ENCODE data around the gene ATP5MG. TPM values are rescaled to one million over a fixed set of nuclear protein-coding genes. Genes with fewer than 3 reads are reported as not detected.

Gene ATP5MG
- total RNA-seq, 1 experiment from 2014 or later: 205 TPM

GRCh38 chr11:118412921-118413320 is 11.5 kb downstream of the ATP5MG start:
- no peaks in the 10 kb centered on the region for H3K9me3 ChIP-seq (ENCODE audit: control insufficient read depth in 1 of 2, insufficient read depth in 1 of 2, low read depth in 1 of 2, low read length in 2 of 2)
- TF ChIP-seq MAX (IDR thresholded peaks at IDR 0.05) (no peak), FOSL1 (IDR thresholded peaks at IDR 0.05; ENCODE audit: low read depth) (no peak), POLR2A (IDR thresholded peaks at IDR 0.05; ENCODE audit: borderline replicate concordance, extremely low read depth, insufficient read depth, insufficient read length) (no peak), CEBPB (IDR thresholded peaks at IDR 0.05; ENCODE audit: low read depth) (no peak), POLR2AphosphoS5 (IDR thresholded peaks at IDR 0.05; ENCODE audit: low read depth, low read length) (no peak), SP1 (IDR thresholded peaks at IDR 0.05; ENCODE audit: low read depth) (no peak), EZH2 (IDR thresholded peaks at IDR 0.05) (no peak), TCF7L2 (IDR thresholded peaks at IDR 0.05; ENCODE audit: borderline replicate concordance, extremely low read depth, insufficient read depth, insufficient read length) (no peak), SIN3A (IDR thresholded peaks at IDR 0.05; ENCODE audit: low read depth) (no peak), CBX3 (IDR thresholded peaks at IDR 0.05; ENCODE audit: low read depth) (no peak), ZBTB33 (IDR thresholded peaks at IDR 0.05; ENCODE audit: extremely low read depth, insufficient replicate concordance, low read length) (no peak), ATF3 (IDR thresholded peaks at IDR 0.05) (no peak), ELF1 (IDR thresholded peaks at IDR 0.05; ENCODE audit: borderline replicate concordance, low read depth) (no peak)
- POLR2A ChIA-PET: no interaction called here
- RAD21 ChIA-PET (ENCODE audit: low non-redundant PET in 1 of 2, low total read pairs in 2 of 2, uncharacterized antibody in 2 of 2, unreplicated experiment in 2 of 2): no interaction called here
- peaks cover 9% of the 10 kb centered on the region; the same call in 1 of the 2 replicates for H4K20me1 ChIP-seq (ENCODE audit: insufficient read depth)
- no peak overlapping the region for H3K27ac ChIP-seq (ENCODE audit: low read depth, low read length)
- CTCF ChIA-PET: no interaction called here
- BruUV-seq (replicated peaks): no TSS peak
- no peaks in the 10 kb centered on the region for H3K9me2 ChIP-seq (ENCODE audit: insufficient read depth)
- peaks cover 15% of the 10 kb centered on the region for H3K79me2 ChIP-seq (ENCODE audit: insufficient read depth, low read length)
- ATAC-seq (no peak), DNase-seq (ENCODE audit: low read depth, low spot score) (no peak)
- peaks cover 0 to 13% of the 10 kb centered on the region in 2 experiments; a peak in 2 of 4 replicates for H3K4me1 ChIP-seq (ENCODE audit: control insufficient read depth in 1 of 2, insufficient read depth in 2 of 2, low read length in 2 of 2)
- no peak overlapping the region for H3K4me2 ChIP-seq (ENCODE audit: low read length)
- no peak overlapping the region for H3K4me3 ChIP-seq (replicated peaks in 1 of 2; ENCODE audit: low read depth in 1 of 2, low read length in 2 of 2)
- intact Hi-C loops (cut with micrococcal nuclease): no loop called here
- H3K36me3 ChIP-seq (ENCODE audit: control insufficient read depth in 1 of 2, insufficient read depth in 2 of 2, low read length in 2 of 2): peaks cover 7 to 19% of the 10 kb centered on the region in 2 experiments
- no peak overlapping the region for H2AFZ ChIP-seq (ENCODE audit: low read depth, low read length, poor library complexity, severe bottlenecking)
- H3K27me3 ChIP-seq (ENCODE audit: insufficient read depth, low read length): no peaks in the 10 kb centered on the region
- no peak overlapping the region for H3K9ac ChIP-seq (ENCODE audit: low read length)
